Measurements from ENCODE around the gene INHBE. TPM values are rescaled to one million over a fixed set of nuclear protein-coding genes. Genes with fewer than 3 reads are reported as not detected.

INHBE gene
- total and polyA plus RNA-seq, 2 experiments from 2014 or later, result 5.6 to 29.0 TPM

GRCh38 chr12:57465747-57466505, 10.8 kb downstream of the INHBE start:
- Mint-ChIP-seq H3K36me3 (ENCODE audit: low read depth) (peaks cover 13% of the 10 kb centered on the region; the same call in 2 of the 3 replicates), H3K9me3 (no peaks in the 10 kb centered on the region; the same call in 2 of the 3 replicates), H3K27ac (no peak overlapping the region; the same call in 1 of the 2 replicates), H3K4me3 (no peak overlapping the region; the same call in 2 of the 3 replicates), H3K4me1 (peaks cover 11% of the 10 kb centered on the region), H3K27me3 (ENCODE audit: insufficient read depth, low read depth, poor library complexity) (peaks cover 22% of the 10 kb centered on the region)
- Histone ChIP-seq H3F3A (replicated peaks; ENCODE audit: low read depth) (peaks cover 10% of the 10 kb centered on the region), H3K4me2 (no peak overlapping the region), H2AFZ (no peak overlapping the region), H3K27me3 (ENCODE audit: insufficient read depth) (no peaks in the 10 kb centered on the region), H4K20me1 (replicated peaks; ENCODE audit: insufficient read depth) (no peaks in the 10 kb centered on the region; the same call in 1 of the 2 replicates), H3K27ac (ENCODE audit: low read depth) (no peak overlapping the region), H3K36me3 (ENCODE audit: insufficient read depth) (no peaks in the 10 kb centered on the region), H3K9me2 (ENCODE audit: insufficient read depth) (no peaks in the 10 kb centered on the region), H3K79me2 (replicated peaks; ENCODE audit: insufficient read depth) (no peaks in the 10 kb centered on the region), H3K4me3 (no peak overlapping the region), H3K4me1 (ENCODE audit: insufficient read depth) (peaks cover 5% of the 10 kb centered on the region)
- TF ChIP-seq ETS1 (IDR thresholded peaks at IDR 0.05) (no peak), JUNB (IDR thresholded peaks at IDR 0.05; ENCODE audit: unreplicated experiment) (no peak), CREB1 (CRISPR knock-in tag; IDR thresholded peaks at IDR 0.05; ENCODE audit: low read depth) (no peak), CTCF (conservative IDR thresholded peaks at IDR 0.05; ENCODE audit: low read depth in 2 of 2) (no peak), ZNF331 (CRISPR knock-in tag; IDR thresholded peaks at IDR 0.05; ENCODE audit: low read depth) (no peak), REST (IDR thresholded peaks at IDR 0.05; ENCODE audit: unreplicated experiment) (no peak), POLR2AphosphoS5 (IDR thresholded peaks at IDR 0.05; ENCODE audit: low read depth) (no peak), EZH2 (IDR thresholded peaks at IDR 0.05; ENCODE audit: low read depth, unreplicated experiment) (no peak), ZNF462 (CRISPR knock-in tag; IDR thresholded peaks at IDR 0.05) (no peak), STAT1 (IDR thresholded peaks at IDR 0.05; ENCODE audit: unreplicated experiment) (no peak), EZH2phosphoT487 (IDR thresholded peaks at IDR 0.05; ENCODE audit: unreplicated experiment) (no peak)
- no peak for ATAC-seq
- no peak for DNase-seq (ENCODE audit: low spot score)
